Heart left ventricle (tissue), 13 donors: ENCODE results near the gene EMILIN3.

ENCODE experiments used
- POLR2A ChIP-seq, 2 donors: fragments of 450-650 bp; IDR thresholded peaks; one replicate each; pipeline ENCODE4 v1.6.1; 2017; ENCODE audit warnings: antibody characterized with exemption in 2 of 2, mild to moderate bottlenecking in 2 of 2, moderate library complexity in 2 of 2
- TF ChIP-seq, protein P1 (sequence below), 12 donors: fragments of 200-600 bp; sonication (generic) in 4 of 12; IDR thresholded peaks; one replicate each; pipeline versions ENCODE4 v1.5.0 to v1.8.0; 2018 to 2022; ENCODE audit warnings: antibody characterized with exemption in 12 of 12, mild to moderate bottlenecking in 5 of 12
- donor health status: ischemic (EF 13 %, LVEDD 7.1; RV severe dilation, severe dysfunction).
- donor health status: DM: no; HTN: yes; CAD: no.
- donor health status: DM: no; HTN: no; CAD: no.
- donor health status: ischemic (EF 25% LVEDD 6.9; RV normal size, moderate dysfunction).
- donor health status: ischemic (EF 25% LVEDD 5.7; RV mildly dilated, moderate dysfunction).
- donor health status: ischemic (EF 35%, LVEDD 5.7; RV mildly dilated, moderate dysfunction).
- donor health status: nonischemic (EF 11% LVEDD 7.7; RV severe dilation, severe dysfunction).
- donor health status: DM: yes; HTN: yes; CAD: no.
- donor health status: PGD.
- donor health status: ischemic (EF 29% LVEDD 5.4; RV normal size, mild dysfunction).
- donor health status: nonischemic (EF 23%, LVEDD 6.1; RV moderate dilation, normal function).

DNA sequence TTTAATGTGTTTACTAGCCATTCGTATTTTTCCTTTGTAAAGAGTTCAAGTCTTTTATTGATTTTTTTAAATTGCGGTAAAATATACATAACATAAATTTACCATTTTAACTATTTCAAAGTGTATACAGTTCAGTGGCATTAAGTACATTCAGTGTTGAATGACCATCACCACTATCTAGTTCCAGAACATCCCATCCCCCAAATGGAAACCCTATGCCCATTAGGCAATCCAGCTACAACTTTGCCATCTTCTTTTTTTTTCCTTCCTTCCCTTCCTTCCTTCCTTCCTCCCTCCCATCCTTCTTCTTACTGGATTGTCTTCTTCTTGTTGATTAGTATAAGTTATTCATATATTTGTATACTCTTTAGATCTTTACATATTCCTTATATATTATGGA is 17.4 kb downstream of the EMILIN3 start:
- TF ChIP-seq, protein P1, sequence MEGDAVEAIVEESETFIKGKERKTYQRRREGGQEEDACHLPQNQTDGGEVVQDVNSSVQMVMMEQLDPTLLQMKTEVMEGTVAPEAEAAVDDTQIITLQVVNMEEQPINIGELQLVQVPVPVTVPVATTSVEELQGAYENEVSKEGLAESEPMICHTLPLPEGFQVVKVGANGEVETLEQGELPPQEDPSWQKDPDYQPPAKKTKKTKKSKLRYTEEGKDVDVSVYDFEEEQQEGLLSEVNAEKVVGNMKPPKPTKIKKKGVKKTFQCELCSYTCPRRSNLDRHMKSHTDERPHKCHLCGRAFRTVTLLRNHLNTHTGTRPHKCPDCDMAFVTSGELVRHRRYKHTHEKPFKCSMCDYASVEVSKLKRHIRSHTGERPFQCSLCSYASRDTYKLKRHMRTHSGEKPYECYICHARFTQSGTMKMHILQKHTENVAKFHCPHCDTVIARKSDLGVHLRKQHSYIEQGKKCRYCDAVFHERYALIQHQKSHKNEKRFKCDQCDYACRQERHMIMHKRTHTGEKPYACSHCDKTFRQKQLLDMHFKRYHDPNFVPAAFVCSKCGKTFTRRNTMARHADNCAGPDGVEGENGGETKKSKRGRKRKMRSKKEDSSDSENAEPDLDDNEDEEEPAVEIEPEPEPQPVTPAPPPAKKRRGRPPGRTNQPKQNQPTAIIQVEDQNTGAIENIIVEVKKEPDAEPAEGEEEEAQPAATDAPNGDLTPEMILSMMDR (IDR thresholded peaks at IDR 0.05), result no peak
- no peak for TF ChIP-seq POLR2A (IDR thresholded peaks at IDR 0.05)
